ENCODE results near the gene CIDEA.

Gene CIDEA

DNA sequence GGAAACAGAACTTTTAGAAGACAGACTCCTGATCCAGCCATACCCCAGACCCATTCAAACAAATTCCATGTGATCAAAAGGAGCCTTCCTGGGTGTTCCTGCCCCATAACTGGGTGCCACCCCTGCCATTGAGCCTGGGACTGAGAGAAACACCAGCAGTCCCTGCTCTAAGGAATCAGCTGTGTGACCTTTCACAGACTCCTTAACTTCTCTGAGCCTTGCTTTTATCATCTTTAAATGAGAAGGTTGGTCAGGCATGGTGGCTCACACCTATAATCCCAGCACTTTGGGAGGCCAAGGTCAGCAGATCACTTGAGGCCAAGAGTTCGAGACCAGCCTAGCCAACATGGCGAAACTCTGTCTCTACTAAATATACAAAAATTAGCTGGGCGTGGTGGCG lies 20.6 kb downstream of the CIDEA start:
- DNase-seq (ENCODE audit: low read depth), result no peak

DNA sequence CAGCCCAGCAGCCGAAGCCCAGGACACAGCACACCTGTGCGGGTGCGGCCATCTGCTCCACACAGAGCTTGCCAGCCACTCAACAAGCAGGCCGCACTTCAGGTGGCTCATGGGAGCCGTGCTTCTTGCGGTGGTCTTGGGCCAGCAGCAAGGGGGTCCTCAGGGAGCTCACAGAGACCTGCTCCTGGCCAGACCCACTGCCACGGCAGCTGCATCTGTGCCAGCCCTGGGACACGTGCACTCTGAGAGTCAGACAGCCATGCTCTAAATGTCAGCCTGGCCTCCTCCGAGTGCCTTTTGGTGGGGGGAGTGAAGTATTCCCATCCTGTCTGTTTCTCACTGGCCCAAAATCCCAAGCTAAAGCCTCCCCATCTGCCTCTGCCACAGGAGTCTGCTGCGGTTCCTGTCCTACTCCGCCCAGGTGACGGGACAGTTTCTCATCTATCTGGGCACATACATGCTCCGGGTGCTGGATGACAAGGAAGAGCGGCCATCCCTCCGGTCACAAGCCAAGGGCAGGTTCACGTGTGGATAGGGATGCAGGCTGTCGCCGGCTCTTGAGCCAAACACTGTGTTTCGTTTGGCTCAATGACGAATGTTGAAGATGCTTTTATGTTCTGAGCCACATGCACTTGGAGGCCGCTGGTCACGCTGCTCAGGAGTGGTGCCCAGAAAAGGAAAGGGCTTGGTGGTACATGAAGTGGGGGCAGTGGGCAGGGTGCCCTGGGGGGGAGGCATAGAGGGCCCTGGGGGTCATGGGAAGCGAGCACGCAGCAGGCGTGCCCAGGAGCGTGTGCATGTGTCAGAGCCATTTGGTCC lies 22.8 kb downstream of the CIDEA start:
- DNase-seq (ENCODE audit: low read depth), result no peak

DNA sequence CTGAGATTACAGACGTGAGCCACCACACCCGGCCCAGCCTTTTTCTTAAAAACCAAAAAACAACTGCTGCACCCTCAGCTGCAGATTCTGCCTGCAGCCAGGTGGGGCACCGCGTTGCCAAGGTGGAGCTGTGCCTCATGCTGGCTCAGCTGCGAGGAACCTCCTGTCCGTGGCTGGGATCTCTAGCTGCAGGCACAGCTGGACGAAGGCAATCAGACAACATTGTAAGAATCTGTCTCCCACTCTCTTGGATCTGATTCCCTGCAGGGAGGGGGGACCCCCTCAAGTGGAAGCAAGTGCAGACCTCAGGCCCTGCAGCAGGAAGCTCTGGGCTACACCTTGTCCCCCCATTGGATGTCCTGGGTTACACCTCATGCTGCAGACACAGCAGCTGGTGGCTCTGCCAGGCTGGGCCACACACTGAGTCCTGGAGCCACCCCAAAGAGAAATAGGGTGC lies 24.1 kb downstream of the CIDEA start:
- no peak for DNase-seq (ENCODE audit: low read depth)

DNA sequence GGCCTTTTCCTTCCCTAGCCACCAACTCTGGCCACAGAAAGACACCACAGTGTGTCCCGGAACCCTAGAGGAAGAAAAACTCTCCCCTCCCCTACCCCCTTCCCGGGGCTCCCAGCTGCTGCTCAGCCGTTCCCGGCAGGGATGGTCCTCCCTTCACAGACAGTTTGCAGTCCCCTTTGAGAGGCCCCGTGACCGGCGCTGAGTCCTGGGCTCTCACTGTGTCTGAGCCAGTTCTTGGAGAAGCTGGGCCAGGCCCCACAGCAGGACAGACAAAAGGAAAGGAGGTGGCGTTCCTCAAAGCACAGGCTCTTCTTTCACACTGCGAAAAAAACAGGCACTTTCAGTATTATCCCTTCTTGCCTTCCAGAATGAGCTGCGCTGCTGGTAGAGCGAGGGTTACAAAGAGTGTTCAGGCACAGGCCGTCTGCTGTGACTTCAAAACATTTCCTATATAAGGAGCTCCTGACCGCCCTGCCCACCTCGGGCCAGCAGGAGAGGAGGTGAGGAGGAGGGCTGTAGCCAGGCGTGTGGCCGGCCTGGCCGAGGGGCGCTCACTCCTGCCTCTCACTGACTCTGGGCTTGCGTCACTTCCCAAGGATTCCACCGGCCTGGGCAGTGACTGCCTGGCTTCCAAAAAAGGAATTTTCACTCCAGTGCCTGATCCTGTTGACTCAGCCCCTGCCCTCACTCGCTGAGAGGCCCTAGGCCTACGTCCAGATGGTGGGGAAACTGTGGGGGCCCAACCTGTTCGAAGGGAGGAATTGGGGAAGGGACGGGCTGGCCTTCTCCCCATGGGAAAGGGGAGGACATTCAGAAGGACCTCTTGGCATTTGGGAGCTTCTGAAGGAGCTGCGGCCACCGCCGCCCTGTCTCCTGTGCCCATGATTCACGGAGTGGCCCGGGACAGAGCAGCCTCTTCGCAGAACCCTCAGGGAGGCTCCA lies 24.9 kb downstream of the CIDEA start:
- DNase-seq (ENCODE audit: low read depth), result no peak

DNA sequence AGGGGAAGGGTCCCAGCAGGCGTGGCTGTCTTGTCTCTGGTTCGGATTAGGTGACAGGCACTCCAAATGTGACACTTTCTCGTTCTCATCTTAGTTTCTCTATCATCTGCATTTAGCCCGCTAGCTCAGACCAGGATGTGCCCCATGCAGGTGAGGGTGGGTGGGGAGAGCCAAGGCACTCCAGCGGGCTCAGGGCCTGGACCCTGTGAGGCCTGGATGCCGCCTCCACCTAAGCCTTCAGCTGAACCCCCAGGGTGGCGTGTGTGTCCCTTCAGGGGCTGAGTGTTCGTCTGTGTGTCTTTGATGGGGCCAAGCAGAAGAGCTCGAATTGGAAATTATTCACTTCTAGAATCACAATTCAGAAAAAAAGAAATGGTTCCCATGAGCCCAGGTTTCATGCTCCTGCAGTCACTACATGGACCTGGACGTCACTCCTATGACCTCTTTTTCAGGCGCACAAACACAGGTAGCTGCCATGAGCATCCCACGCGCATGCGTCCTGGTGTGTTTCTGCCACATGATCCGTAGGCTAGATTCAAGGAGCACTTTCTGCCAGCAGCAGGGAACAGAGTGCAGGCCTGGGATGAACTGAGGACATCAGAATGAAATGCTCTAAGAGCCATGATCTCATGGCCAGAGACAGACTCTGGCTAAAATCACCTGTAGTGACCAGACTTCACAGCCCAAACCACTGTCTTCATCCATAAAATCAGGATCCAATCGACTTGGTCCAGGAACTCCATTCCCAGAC lies 25.8 kb downstream of the CIDEA start:
- no peak for DNase-seq (ENCODE audit: low read depth)

DNA sequence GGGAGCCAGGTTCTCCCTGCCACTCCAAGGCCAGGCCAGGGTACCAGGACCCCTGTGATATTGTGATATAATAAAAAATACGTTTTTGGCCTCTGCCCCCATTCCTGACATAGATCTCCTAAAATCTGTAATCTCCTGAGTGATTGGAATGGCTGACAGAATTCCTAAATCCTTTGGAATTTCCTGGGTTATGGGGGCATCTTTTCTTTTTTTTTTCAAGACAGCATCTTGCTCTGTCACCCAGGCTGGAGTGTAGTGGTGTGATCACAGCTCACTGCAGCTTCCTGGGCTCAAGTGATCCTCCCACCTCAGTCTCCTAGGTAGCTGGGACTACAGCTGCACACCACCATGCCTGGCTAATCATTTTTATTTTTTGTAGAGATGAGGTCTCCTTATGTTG lies 27.7 kb downstream of the CIDEA start:
- no peak for DNase-seq (ENCODE audit: low read depth)

DNA sequence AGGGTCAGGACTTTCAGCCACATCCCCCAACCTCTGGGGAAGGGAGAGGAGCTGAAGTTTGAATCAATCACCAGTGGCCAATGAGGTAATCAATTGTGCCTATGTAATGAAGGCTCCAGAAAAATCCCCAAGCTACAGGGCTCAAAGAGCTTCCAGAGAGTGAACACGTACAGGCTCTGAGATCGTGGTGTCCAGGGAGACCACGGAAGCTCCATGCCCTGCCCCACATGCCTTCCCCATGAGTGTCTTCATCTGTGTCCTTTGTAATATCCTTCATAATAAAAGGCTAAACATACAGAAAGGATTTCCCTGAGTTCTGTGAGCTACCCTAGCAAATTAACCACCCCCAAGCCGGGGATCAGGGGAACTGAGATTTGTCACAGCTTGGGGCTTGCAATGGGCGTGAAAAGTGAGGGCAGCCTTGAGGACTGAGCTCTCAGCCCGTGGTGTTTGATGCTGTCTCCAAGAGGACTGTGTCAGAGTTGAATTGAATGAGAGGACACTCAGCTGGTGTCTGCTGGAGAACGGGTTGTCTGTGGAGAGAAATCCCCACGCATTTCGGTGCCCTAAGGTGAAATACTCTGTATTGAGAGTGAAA lies 28.4 kb downstream of the CIDEA start:
- no peak for DNase-seq (ENCODE audit: low read depth)

DNA sequence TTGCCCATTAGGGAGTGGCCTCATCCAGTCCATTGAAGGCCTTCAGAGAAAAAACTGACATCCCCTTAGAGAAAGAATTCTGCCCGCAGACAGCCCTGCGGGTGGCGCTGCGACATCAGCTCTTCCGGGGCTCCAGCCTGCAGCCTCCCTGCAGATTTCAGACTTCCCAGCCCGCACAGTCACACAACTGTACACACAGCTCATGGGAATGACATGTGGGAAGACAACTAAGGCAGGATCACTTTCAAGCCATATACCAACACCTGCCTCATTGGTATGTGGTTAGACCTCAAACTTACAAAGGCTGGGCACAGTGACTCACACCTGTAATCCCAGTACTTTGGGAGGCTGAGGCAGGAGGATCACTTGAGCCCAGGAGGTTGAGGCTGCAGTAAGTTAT lies 29.1 kb downstream of the CIDEA start:
- DNase-seq (ENCODE audit: low read depth), result no peak

DNA sequence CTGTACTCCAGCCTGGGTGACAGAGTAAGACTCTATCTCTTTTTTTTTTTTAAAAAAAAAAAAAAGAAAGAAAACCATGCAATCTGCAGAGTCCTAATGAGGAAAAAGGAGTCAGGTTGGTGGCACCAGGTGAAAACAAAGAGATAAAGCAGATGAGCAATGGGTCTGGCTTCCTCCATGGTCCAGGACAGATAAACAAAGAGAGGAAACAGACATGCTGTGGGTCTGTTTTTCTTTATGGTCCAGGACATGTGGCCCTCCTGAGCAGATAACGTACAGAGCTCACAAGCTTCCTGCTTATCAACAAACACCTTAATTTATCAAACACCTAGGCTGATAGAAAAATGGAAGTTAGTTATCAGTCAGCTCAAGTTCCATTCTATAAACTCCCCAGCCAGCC lies 29.5 kb downstream of the CIDEA start:
- no peak for DNase-seq (ENCODE audit: low read depth)

DNA sequence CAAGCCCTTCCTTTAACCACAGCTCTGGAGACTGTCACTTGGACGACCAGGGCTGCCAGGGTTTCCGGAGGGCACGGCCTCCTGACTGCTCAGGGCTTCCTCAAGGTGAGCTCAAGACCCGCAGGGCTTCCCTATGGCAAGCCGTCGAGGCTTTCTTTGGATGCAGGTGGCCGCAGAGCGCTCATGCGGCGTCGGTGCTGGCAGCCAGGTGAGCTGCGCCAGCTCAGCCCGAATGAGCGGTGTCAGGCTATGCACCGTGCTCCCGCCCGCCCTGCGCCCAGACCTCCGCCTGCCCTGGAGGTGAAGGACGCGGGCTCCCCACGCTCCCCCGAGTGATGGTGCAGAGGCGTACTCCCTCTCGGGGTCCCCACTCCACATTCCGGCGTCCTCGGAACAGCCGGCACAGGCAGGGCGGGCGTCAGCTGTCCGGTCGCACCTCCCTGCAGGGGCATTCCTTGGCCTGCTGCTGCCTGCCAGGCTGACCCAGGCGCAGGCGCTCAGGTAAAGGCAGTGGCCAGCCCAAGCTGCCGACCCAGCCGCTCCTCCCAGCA lies 33.0 kb downstream of the CIDEA start:
- DNase-seq (ENCODE audit: low read depth), result no peak

DNA sequence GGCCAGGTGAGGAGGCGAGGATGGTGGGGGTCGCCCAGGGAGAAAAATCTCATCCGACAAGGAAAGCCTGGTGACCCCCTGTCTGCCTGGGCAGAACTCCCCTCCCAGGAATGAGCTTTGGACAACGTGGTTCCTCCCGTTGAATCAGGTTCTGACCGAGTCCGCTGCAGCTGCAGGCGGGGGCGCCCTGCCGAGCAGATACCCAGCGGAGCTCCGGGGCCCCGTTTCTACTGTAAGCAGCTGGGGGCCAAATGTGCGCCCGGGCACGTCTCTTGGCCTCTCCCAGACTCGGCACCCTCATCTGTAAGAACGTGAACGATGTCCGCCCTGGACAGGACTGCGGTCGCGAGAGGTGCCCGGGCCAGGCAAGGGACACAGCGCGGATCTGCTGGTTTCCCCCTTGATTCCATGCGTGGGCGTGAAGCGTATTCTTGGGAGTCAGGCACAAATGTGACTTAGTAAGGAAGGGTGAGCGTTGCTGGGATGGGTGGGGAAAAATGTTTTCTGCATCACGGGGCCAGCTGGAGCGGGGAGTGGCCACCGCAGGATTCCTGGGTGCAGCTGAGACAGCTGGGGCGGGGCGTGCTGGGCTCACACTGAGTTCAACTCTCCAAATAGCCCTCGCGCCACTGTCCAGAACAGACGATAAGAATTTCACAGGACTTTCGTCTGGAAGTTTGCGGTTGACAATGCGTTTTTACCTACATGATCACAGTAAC lies 33.7 kb downstream of the CIDEA start:
- no peak for DNase-seq (ENCODE audit: low read depth)

DNA sequence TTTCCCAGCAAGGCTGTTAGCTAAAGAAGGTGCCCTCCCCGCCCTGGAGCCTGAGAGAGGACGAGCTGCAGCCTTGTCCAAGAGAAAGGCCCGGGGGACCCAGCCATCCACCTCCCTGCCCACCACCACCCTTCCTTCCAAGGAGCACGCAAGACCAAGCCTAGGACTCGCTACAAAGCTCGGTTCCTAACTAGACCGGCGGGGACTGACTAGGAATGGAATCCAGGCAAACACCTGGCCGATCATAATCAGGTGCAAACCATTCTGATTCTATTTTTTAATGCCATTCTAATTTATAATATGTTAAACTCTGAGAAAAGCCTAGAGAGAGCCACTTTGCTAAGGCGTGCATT lies 34.2 kb downstream of the CIDEA start:
- DNase-seq (ENCODE audit: low read depth), result no peak

DNA sequence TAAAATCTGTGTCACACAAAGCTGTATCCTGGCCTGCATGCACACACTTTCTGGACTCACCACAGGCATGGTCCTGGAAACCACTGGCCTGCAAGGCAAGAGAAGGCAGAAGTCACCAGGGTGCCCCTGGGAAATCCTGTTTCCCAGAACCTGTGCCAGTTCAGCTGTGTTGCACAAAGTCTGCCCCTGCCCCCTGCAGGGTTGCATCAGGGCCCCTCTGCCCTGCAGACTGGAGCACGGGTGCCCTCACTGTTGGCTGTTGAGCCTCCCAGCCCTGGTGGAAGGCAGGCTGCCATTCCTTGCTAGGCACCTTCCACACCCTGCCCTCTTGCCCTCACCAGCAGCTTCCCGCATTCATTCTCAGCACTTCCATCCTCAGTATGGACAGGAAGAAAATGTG lies 35.9 kb downstream of the CIDEA start:
- no peak for DNase-seq (ENCODE audit: low read depth)

DNA sequence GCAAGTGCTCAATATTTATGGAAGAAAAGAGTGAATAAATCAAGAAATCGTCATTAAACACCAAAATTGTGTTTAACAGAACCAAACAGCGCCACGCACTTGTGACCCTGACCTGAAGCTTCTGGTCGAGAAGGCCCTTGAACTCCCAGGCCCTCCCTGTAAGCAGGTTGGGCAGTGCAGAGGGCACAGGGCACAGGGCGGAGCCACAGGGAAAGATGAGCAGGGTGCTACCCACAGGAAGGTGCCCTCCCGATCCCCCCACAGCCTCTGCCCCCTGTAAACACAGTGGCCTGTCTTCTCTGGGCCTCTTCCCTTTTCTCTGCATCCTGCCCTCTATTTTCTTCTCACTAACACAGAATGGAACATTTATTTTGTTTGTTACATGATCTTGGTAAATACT lies 37.0 kb downstream of the CIDEA start:
- no peak for DNase-seq (ENCODE audit: low read depth)

DNA sequence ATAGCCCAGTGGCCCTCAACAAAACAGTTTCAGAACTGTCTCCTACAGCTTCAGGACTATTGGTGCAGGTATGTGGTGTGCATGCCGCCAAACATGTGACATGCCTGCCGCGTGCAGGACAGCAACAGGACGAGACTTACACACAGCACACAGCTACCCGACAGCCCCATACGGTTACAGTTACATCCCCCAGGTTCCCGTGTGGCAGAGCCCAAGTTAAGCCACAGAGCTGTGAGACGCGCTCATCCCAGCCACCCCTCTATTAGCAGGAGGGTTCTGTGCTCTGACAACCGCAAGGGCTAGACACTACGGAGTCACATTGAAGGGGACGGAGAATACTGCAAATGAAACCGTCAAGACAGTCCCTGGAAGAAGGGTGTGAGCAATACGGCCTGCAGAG lies 37.5 kb downstream of the CIDEA start:
- DNase-seq (ENCODE audit: low read depth), result no peak

DNA sequence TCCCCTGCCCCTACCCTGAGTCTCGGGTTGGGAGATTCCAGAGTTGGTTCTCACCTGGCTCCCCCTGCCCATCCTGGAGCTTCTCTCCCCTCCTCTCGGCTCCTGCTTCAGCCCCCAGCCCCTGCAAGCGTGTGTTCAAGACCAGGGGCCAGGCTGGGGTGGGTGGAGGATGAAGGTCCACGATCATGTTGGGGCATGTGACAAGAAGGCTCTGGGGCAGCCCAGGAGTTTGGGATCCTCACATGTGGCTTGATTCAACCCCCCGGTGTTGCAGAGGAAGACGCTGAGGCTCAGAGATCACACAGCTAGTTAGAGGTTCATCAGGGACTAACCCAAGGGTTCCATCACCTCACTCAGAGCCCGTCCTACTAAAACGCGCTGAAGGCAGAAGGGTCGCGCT lies 39.7 kb downstream of the CIDEA start:
- no peak for DNase-seq (ENCODE audit: low read depth)

DNA sequence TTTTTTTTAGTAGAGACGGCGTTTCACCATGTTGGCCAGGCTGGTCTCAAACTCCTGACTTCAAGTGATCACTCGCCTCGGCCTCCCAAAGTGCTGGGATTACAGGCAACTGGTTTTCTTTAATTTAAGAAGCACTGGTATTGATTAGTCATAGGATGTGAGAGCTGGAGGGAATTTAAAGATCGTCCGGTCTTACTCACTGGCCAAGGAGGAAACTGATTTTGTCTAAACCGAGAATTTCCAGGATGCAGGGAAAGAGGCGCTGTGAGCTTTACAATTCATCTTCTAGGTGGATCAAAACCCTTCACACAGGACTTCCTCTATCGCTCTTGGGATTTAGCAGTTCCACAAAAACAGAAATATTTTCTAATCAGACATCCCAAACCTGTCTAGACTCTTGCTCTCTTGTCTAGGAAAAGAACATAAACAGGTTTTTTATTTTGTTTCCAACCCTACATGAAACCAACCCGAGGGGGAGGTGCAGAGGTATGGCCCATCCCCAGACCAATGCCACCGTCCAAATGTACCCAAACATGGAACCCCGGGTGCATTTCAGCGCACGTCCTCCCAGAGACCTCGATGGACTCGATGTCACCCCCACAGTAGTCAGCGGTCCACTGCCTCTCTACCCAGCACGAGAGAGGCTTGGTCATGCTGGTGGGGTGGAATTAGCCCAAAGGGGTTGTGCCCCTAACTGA lies 41.4 kb downstream of the CIDEA start:
- no peak for DNase-seq (ENCODE audit: low read depth)

DNA sequence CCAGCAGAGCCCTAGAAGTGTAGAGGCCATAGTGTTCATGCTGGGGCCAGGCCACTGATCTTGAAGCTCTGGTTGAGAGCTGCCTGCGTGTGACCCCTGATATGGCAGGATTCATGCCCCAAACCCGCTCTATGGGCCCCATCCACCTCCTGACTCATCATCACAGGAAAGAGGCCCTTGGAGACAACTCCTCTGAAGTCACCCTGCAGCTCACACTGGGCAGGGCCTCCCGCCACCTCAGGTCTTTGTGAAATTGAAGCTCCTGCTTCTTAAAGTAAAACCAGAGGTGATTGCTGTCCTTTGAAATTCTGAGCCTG lies 41.9 kb downstream of the CIDEA start:
- DNase-seq (ENCODE audit: low read depth), result no peak

DNA sequence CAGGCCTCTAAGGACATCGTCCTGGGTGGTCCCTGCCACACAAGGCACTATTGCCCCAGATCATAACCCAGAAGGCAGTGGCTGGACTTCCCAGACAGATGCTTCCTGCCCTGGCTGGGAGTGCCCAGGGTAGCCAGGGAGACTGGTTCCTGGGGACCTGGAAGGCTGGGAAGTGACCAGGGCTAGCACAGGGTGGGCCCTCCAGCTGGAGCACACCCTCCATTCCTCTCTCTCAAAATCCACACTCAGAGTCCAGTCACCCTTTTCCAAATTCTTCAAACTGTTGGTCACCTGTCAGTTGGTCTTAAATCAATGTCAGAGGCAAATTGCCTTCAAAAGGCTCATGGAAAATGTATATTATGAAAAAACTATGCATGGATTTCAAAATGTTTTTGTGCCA lies 42.3 kb downstream of the CIDEA start:
- no peak for DNase-seq (ENCODE audit: low read depth)

DNA sequence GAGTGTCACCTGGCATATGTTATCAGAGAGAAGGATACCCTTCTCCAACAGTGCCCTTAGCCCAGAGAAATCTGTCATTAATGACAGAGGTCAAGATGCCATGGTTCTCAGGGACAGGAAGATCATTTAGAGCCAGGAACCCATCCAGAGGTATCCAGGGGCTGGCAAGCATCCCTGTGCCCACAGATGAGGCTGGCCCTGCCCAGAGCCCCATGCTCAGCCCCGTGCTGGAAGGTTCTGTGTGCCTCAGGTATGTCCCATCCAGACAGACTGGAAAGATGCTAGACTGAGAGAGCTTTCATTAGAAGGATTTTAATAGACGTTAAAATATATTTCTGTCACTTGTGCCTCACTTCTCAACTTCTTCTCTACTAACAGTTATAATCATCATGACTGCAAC lies 45.7 kb downstream of the CIDEA start:
- no peak for DNase-seq (ENCODE audit: low read depth)
